Measurements from ENCODE around the gene TFAM.

DNA sequence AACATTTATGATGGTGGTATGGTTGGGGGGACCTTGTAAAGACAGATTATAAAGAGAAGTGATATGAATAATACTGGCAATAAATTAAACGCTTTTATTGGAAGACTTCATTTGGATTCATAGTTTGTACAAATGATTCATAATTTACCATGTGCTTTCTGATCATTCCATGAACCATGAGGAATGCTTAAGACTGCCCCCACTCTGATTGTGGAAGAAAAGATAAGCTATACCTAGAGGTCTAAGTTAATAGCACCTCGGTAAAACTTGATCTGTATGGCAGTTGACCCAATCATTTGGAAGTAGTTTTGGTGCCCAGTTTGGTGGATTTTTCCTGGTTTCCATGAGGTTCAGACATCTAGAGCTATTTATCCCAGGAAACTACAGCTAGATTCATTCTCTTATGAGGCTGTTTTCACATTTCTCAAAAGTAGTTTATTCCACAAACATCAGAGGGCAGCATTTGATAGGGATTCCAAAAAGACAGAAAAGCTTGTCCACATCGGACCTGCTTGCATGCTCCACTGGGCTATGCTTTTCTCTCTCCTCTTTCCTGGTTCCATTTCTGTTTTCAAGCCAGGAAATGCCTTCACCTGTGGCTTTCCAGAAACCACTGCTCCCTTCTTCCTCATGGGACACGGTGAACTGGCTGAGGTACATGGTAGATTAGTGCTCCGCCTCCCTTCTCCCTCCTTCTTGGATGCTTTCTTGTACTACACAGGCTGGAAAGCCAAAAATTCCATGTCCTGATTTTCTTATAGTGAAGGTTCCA, 29.2 kb downstream of the TFAM start:
- TF ChIP-seq, protein P1, sequence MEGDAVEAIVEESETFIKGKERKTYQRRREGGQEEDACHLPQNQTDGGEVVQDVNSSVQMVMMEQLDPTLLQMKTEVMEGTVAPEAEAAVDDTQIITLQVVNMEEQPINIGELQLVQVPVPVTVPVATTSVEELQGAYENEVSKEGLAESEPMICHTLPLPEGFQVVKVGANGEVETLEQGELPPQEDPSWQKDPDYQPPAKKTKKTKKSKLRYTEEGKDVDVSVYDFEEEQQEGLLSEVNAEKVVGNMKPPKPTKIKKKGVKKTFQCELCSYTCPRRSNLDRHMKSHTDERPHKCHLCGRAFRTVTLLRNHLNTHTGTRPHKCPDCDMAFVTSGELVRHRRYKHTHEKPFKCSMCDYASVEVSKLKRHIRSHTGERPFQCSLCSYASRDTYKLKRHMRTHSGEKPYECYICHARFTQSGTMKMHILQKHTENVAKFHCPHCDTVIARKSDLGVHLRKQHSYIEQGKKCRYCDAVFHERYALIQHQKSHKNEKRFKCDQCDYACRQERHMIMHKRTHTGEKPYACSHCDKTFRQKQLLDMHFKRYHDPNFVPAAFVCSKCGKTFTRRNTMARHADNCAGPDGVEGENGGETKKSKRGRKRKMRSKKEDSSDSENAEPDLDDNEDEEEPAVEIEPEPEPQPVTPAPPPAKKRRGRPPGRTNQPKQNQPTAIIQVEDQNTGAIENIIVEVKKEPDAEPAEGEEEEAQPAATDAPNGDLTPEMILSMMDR (IDR thresholded peaks at IDR 0.05): peak in 9 of 12 donors; percentile 14 to 49 (median 38)
- no peak for TF ChIP-seq POLR2A (IDR thresholded peaks at IDR 0.05)
